Gastrocnemius medialis (tissue), 4 donors: ENCODE results near the gene TAGLN. TPM values are rescaled to one million over a fixed set of nuclear protein-coding genes. Genes with fewer than 3 reads are reported as not detected.

ENCODE experiments used
- ATAC-seq, 2 donors: fragments of 150-250 bp; one replicate each; pipeline ENCODE4 v1.9.1; 2016
- DNase-seq, 2 donors: peaks; one replicate each; pipeline ENCODE4 v3.0.0-alpha.2; 2019
- H3K27ac ChIP-seq, 4 donors: fragments of 200-600 bp; sonication (generic); 1 replicate in 1 of 4; 2 replicates in 3 of 4; pipeline ENCODE4 v1.5.1; 2016 to 2018; ENCODE audit warnings: mild to moderate bottlenecking in 2 of 4, moderate library complexity in 1 of 4
- H3K27me3 ChIP-seq, 3 donors: fragments of 200-600 bp; sonication (generic) in 2 of 3; 1 replicate in 1 of 3; 2 replicates in 2 of 3; pipeline versions ENCODE4 v1.5.1 to v1.6.0; 2016 to 2019; ENCODE audit warnings: mild to moderate bottlenecking in 1 of 3, moderate library complexity in 1 of 3
- H3K36me3 ChIP-seq, 2 donors: fragments of 200-600 bp; sonication (generic) in 1 of 2; one replicate each; pipeline ENCODE4 v1.5.1; 2017 to 2018
- H3K4me1 ChIP-seq, 2 donors: fragments of 200-600 bp; sonication (generic) in 1 of 2; one replicate each; pipeline ENCODE4 v1.5.1; 2016 to 2017; ENCODE audit warnings: mild to moderate bottlenecking in 2 of 2
- H3K4me3 ChIP-seq, 4 donors: fragments of 200-600 bp; sonication (generic) in 3 of 4; 1 replicate in 1 of 4; 2 replicates in 3 of 4; pipeline ENCODE4 v1.5.1; 2016 to 2019; ENCODE audit warnings: mild to moderate bottlenecking in 2 of 4
- H3K9me3 ChIP-seq, 3 donors: fragments of 200-600 bp; sonication (generic) in 2 of 3; 1 replicate in 1 of 3; 2 replicates in 2 of 3; pipeline ENCODE4 v1.5.1; 2016 to 2019
- POLR2A ChIP-seq, 2 donors: fragments of 450-650 bp; IDR thresholded peaks; one replicate each; pipeline ENCODE4 v1.6.1; 2017; ENCODE audit warnings: antibody characterized with exemption in 2 of 2, mild to moderate bottlenecking in 2 of 2, moderate library complexity in 2 of 2
- in situ Hi-C, 4 donors: fragments of 200-750 bp; cut with MboI; loops; one replicate each; pipeline versions ENCODE4 v1.15.0 to v1.8.0; 2017; ENCODE audit warnings: low sequenced_read_pairs in 4 of 4
- intact Hi-C: fragments of 100-400 bp; cut with DNase I; formaldehyde crosslinking; loops from one replicate; pipeline ENCODE4 v1.15.1; 2023; ENCODE audit warnings: low total_unique reads
- total RNA-seq, 4 donors: library from RNA; depleted of rRNA; stranded (reverse); fragments of >200 nt; gene quantifications; one replicate each; pipeline versions ENCODE4 v1.1.0 to v1.2.3, GENCODE V29; 2016
- TF ChIP-seq, protein P1 (sequence below), 5 experiments: fragments of 450-650 bp in 3 of 5; fragments of 200-600 bp in 2 of 5; sonication (generic) in 2 of 5; IDR thresholded peaks in 4 of 5; conservative IDR thresholded peaks in 1 of 5; 1 replicate in 4 of 5; 2 replicates in 1 of 5; pipeline ENCODE4 v1.5.1; 2016 to 2019; ENCODE audit warnings: antibody characterized with exemption in 5 of 5, mild to moderate bottlenecking in 3 of 5, moderate library complexity in 3 of 5

TAGLN gene
- total RNA-seq, 4 donors from 2014 or later, result 27.4 to 191 (median 124) TPM

DNA sequence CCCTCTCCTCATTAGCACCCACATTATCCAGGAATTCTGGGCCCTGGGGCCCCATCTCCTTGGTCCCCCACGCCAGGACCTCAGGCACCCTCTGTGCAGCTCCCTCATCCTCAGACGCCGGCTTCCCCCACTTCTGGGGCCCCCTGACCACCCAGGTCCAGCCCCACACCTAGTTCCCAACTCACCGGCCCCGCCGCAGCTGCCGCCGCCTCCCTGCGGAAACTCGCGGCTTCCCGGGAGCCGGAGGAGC, 32.6 kb downstream of the TAGLN start, which contains the start of gene PCSK7:
Gene PCSK7 (minus strand): TSS at position 232 of the 250 bp plus-strand sequence. CDS start 2,229 bp downstream, outside the sequence.
- H3K27me3 ChIP-seq, result no peaks in the 10 kb centered on the region
- H3K4me1 ChIP-seq, result peaks cover 25 to 34% of the 10 kb centered on the region in 2 donors
- TF ChIP-seq, protein P1, sequence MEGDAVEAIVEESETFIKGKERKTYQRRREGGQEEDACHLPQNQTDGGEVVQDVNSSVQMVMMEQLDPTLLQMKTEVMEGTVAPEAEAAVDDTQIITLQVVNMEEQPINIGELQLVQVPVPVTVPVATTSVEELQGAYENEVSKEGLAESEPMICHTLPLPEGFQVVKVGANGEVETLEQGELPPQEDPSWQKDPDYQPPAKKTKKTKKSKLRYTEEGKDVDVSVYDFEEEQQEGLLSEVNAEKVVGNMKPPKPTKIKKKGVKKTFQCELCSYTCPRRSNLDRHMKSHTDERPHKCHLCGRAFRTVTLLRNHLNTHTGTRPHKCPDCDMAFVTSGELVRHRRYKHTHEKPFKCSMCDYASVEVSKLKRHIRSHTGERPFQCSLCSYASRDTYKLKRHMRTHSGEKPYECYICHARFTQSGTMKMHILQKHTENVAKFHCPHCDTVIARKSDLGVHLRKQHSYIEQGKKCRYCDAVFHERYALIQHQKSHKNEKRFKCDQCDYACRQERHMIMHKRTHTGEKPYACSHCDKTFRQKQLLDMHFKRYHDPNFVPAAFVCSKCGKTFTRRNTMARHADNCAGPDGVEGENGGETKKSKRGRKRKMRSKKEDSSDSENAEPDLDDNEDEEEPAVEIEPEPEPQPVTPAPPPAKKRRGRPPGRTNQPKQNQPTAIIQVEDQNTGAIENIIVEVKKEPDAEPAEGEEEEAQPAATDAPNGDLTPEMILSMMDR (IDR thresholded peaks at IDR 0.05 in 4 of 5, conservative IDR thresholded peaks at IDR 0.05 in 1 of 5), result no peak
- TF ChIP-seq POLR2A (IDR thresholded peaks at IDR 0.05), result no peak
- DNase-seq (peak in 1 of 2 donors; percentile 80), ATAC-seq (no peak)
- H3K27ac ChIP-seq, result peak within 1 kb of the TSS; percentile 93 to 99 (median 96)
- peak within 1 kb of the TSS; percentile 89 to 100 (median 95) for H3K4me3 ChIP-seq
- H3K36me3 ChIP-seq, result peaks cover 0 to 41% of the 10 kb centered on the region in 2 donors
- H3K9me3 ChIP-seq, result no peaks in the 10 kb centered on the region
- intact Hi-C loops, result loop anchor here (1.0 to 2.0 kb wide), 4 partner anchors 53 to 458 kb away; partner anchors contain the start of genes CEP164, PAFAH1B2 and SIDT2
- in situ Hi-C loops, result loop anchor here in 2 of 4 donors (10.0 to 25.0 kb wide), 2 partner anchors 344 to 357 kb away; no protein-coding TSS in a partner anchor

DNA sequence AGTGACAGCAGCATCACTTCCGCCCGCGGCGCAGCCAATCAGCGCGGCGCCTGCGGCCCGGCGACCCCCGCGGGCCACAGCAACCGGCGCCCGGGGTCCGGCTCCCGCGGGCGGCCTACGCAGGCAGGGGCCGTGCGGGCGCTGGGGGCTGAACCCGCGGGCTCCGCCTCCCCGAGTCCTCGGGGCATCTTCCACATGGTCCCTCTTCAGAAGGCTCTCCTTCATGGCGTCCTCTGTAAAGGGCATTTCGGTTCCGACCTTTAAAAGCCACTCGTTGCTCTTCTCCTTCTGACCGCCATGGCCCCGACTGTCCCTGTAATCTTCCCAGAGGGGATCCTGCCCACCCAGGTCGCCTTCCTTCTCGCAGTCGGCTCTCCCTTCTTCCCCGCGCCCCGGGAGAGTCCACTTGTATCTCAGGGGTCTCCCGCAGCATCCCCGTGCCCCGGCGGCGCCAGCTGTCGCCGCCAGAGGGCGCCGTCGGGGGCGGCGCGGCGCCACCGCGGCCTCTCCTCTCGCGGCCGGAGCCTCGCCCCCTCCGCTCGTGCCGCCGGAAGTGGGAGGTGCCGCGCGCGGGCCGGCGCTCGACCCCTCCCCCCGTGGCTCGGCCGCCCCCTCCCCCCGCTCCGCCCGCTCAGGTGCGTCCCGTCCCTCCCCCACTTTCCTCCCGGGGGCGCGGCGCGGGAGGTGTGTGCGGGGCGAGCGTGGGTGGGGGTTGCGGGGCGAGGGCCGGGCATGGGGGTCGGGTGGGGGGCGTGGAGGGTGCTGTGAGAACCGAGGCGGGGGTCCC, 33.1 kb downstream of the TAGLN start, which contains the start of gene RNF214:
Gene RNF214 (plus strand): TSS at position 580 of the 787 bp plus-strand sequence. CDS start 1,602 bp downstream, outside the sequence.
- intact Hi-C loops (loop anchor here (1.0 to 2.0 kb wide), 4 partner anchors 53 to 459 kb away; partner anchors contain the start of genes CEP164, PAFAH1B2 and SIDT2), in situ Hi-C loops (loop anchor here in 2 of 4 donors (10.0 to 25.0 kb wide), 2 partner anchors 345 to 357 kb away; no protein-coding TSS in a partner anchor)
- peak within 1 kb of the TSS; percentile 93 to 99 (median 96) for H3K27ac ChIP-seq
- H3K9me3 ChIP-seq, result no peaks in the 10 kb centered on the region
- H3K4me3 ChIP-seq, result peak within 1 kb of the TSS; percentile 89 to 100 (median 95)
- peak; percentile 64 to 74 for DNase-seq
- H3K36me3 ChIP-seq, result peaks cover 0 to 36% of the 10 kb centered on the region in 2 donors
- peaks cover 25 to 34% of the 10 kb centered on the region in 2 donors for H3K4me1 ChIP-seq
- TF ChIP-seq POLR2A (IDR thresholded peaks at IDR 0.05), result peak; percentile 93 to 95
- TF ChIP-seq, protein P1 (IDR thresholded peaks at IDR 0.05 in 4 of 5, conservative IDR thresholded peaks at IDR 0.05 in 1 of 5), result peak; percentile 75 to 99 (median 99)
- peak; percentile 91 for ATAC-seq
- H3K27me3 ChIP-seq, result no peaks in the 10 kb centered on the region

DNA sequence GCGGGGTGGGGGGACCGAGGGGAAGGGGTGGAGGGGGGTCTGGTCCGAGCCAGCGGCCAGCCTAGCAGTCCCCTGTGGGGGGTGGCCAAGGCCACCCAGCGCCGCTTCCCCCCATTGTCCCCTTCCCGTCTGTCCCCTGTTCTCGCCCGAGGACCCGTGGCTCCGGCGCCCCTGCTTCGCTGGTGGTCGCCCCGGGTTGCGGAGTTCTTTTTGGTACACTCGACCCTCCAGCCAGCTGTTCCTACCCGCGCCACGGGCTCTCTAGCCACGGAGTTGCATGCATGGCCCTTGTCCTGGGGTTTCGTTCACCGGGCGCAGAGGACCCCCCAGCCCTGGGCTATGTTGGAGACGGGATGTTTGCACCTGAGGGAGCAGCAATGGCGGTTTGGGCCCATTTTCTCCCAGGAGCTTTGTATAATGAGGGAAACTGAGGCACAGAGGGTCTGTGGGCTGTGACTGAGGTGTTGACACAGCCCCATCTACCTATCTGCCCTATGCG, 33.8 kb downstream of the TAGLN start:
- peaks cover 0 to 29% of the 10 kb centered on the region in 2 donors for H3K36me3 ChIP-seq
- TF ChIP-seq POLR2A (IDR thresholded peaks at IDR 0.05), result no peak
- TF ChIP-seq, protein P1 (IDR thresholded peaks at IDR 0.05 in 4 of 5, conservative IDR thresholded peaks at IDR 0.05 in 1 of 5), result no peak
- peaks cover 25 to 34% of the 10 kb centered on the region in 2 donors for H3K4me1 ChIP-seq
- intact Hi-C loops (loop anchor here (1.0 to 2.0 kb wide), 4 partner anchors 54 to 460 kb away; partner anchors contain the start of genes CEP164, PAFAH1B2 and SIDT2), in situ Hi-C loops (loop anchor here in 2 of 4 donors (10.0 to 25.0 kb wide), 2 partner anchors 346 to 358 kb away; no protein-coding TSS in a partner anchor)
- H3K4me3 ChIP-seq, result peak overlapping the region; percentile 89 to 100 (median 95)
- no peaks in the 10 kb centered on the region for H3K27me3 ChIP-seq
- peak overlapping the region; percentile 93 to 99 (median 96) for H3K27ac ChIP-seq
- no peaks in the 10 kb centered on the region for H3K9me3 ChIP-seq
- DNase-seq (no peak), ATAC-seq (no peak)

DNA sequence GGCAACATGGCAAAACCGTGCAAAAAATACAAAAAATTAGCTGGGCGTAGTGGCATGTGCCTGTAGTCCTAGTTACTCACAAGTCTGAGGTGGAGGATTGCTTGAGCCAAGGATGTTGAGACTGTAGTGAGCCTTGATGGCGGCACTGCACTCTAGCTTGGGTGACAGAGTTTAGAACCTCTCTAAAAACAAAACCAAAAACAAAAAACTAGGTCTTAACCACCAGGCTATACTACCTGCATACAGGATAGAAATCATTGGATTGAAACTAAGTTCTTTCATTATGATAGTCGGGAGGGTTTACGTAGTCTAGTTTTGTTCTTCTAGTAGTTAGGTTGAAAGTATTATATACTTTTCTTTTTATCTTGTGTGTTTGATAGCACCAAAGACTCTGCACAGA, 39.1 kb downstream of the TAGLN start:
- H3K4me3 ChIP-seq, result no peak overlapping the region
- intact Hi-C loops (no loop called here), in situ Hi-C loops (loop anchor here in 2 of 4 donors (10.0 to 25.0 kb wide), 2 partner anchors 351 to 363 kb away; no protein-coding TSS in a partner anchor)
- H3K4me1 ChIP-seq, result peaks cover 12 to 13% of the 10 kb centered on the region in 2 donors
- H3K27me3 ChIP-seq, result no peaks in the 10 kb centered on the region
- H3K9me3 ChIP-seq, result no peaks in the 10 kb centered on the region
- DNase-seq (no peak), ATAC-seq (no peak)
- peaks cover 0 to 36% of the 10 kb centered on the region in 2 donors for H3K36me3 ChIP-seq
- TF ChIP-seq POLR2A (IDR thresholded peaks at IDR 0.05), result no peak
- TF ChIP-seq, protein P1 (IDR thresholded peaks at IDR 0.05 in 4 of 5, conservative IDR thresholded peaks at IDR 0.05 in 1 of 5), result no peak
- H3K27ac ChIP-seq, result no peak overlapping the region
